Bronchial smooth muscle cell (primary cell): ENCODE measurements around the gene IDUA. TPM values are rescaled to one million over a fixed set of nuclear protein-coding genes. Genes with fewer than 3 reads are reported as not detected.

ENCODE experiments used
- total RNA-seq: library from RNA; depleted of rRNA; stranded (reverse); fragments of >200 nt; gene quantifications from 2 replicates; pipeline ENCODE4 v1.2.1, GENCODE V29; 2014

IDUA gene
- 9.5 and 14.3 TPM in 2 replicates for total RNA-seq

GRCh38 chr4:986879-987623 is at the start of gene IDUA:
Gene IDUA (plus strand): TSS chr4:987044. CDS start chr4:987085, 41 bp downstream.

GRCh38 chr4:973431-974397 is 13.1 kb upstream of the IDUA start, which contains the start of gene DGKQ:
Gene DGKQ (minus strand): TSS chr4:973569. CDS start chr4:973482, 87 bp downstream.

GRCh38 chr4:993111-994029 is 6.5 kb downstream of the IDUA start, which contains the start of gene SLC26A1:
Gene SLC26A1 (minus strand): TSS chr4:993404. CDS start chr4:991703, 1,701 bp downstream.

GRCh38 chr4:1011022-1011665 is 24.3 kb downstream of the IDUA start, which contains the start of gene FGFRL1:
Gene FGFRL1 (plus strand): TSS chr4:1011626. CDS start chr4:1012486, 860 bp downstream.

Other genes starting within 250 kb of the IDUA start
- not detected in 2 replicates for gene CPLX1, start 160.9 kb upstream of the IDUA start, total RNA-seq
- 41.0 and 50.1 TPM in 2 replicates for gene GAK, start 54.7 kb upstream of the IDUA start, total RNA-seq
- gene TMEM175, start 54.6 kb upstream of the IDUA start, total RNA-seq, result 12.6 and 13.7 TPM in 2 replicates
- gene DGKQ, start 13.5 kb upstream of the IDUA start, total RNA-seq, result 12.9 and 13.6 TPM in 2 replicates
- 0.43 and 0.47 TPM in 2 replicates for gene SLC26A1, start 6.4 kb downstream of the IDUA start, total RNA-seq
- 29.2 and 35.7 TPM in 2 replicates for gene FGFRL1, start 24.6 kb downstream of the IDUA start, total RNA-seq
- 0.09 and 0.32 TPM in 2 replicates for gene RNF212, start 126.5 kb downstream of the IDUA start, total RNA-seq
- gene SPON2, start 185.5 kb downstream of the IDUA start, total RNA-seq, result 573 and 703 TPM in 2 replicates